WTC11 (cell line): ENCODE data around the gene DNAAF8. TPM values are rescaled to one million over a fixed set of nuclear protein-coding genes. Genes with fewer than 3 reads are reported as not detected.

Experiments used
- ATAC-seq: fragments of 200-7000 bp; cut with Tn5 transposase; 2 replicates; pipeline ENCODE4 v1.10.0; 2021; ENCODE audit warnings: mild to moderate bottlenecking, moderate library complexity
- CTCF ChIA-PET: fragments of 300-600 bp; sonication (Branson Sonifier 250); formaldehyde crosslinking; loops from one replicate; lab custom pipeline; 2021; ENCODE audit warnings: antibody characterized with exemption; lab: Charles Lee
- POLR2A ChIA-PET: fragments of 350-600 bp; sonication (Branson Sonifier 250); formaldehyde crosslinking; loops from one replicate; lab custom pipeline; 2021; ENCODE audit warnings: antibody characterized with exemption; lab: Charles Lee
- DNase-seq: peaks from one replicate; pipeline ENCODE4 v3.0.0; 2021; ENCODE audit warnings: low spot score
- H3K27ac Mint-ChIP-seq: 2 replicates; pipeline ENCODE4 v1.8.0; 2021; ENCODE audit warnings: mixed read lengths
- H3K27me3 Mint-ChIP-seq: 2 replicates; pipeline ENCODE4 v1.8.0; 2021; ENCODE audit warnings: low read depth, mild to moderate bottlenecking, moderate library complexity, mixed read lengths
- H3K36me3 Mint-ChIP-seq: 2 replicates; pipeline ENCODE4 v1.8.0; 2021; ENCODE audit warnings: mixed read lengths
- H3K4me1 Mint-ChIP-seq: 2 replicates; pipeline ENCODE4 v1.8.0; 2022; ENCODE audit warnings: mixed read lengths
- H3K4me3 Mint-ChIP-seq: 2 replicates; pipeline ENCODE4 v1.8.0; 2021; ENCODE audit warnings: mild to moderate bottlenecking, moderate library complexity, mixed read lengths
- H3K9me3 Mint-ChIP-seq: 2 replicates; pipeline ENCODE4 v1.8.0; 2021; ENCODE audit warnings: mixed read lengths
- ARID4B ChIP-seq: sonication (generic); formaldehyde crosslinking; IDR thresholded peaks from 2 replicates; pipeline ENCODE4 v1.8.0; 2023; ENCODE audit warnings: missing genetic modification reagents, mild to moderate bottlenecking, borderline replicate concordance
- ATF3 ChIP-seq: sonication (generic); formaldehyde crosslinking; conservative IDR thresholded peaks from 2 replicates; pipeline ENCODE4 v1.8.1; 2022; ENCODE audit warnings: mild to moderate bottlenecking, missing genetic modification reagents
- E2F1 ChIP-seq: sonication (generic); formaldehyde crosslinking; IDR thresholded peaks from 2 replicates; pipeline ENCODE4 v1.8.0; 2022; ENCODE audit warnings: mild to moderate bottlenecking, missing genetic modification reagents
- E2F4 ChIP-seq: sonication (generic); formaldehyde crosslinking; IDR thresholded peaks from 2 replicates; pipeline ENCODE4 v1.8.1; 2022; ENCODE audit warnings: low read depth, mild to moderate bottlenecking, moderate library complexity, missing genetic modification reagents, borderline replicate concordance
- FOXP4 ChIP-seq: sonication (generic); formaldehyde crosslinking; IDR thresholded peaks from 2 replicates; pipeline ENCODE4 v1.8.0; 2022; ENCODE audit warnings: mild to moderate bottlenecking, missing genetic modification reagents
- JAZF1 ChIP-seq: fragments of 250-450 bp; sonication (Bioruptor Pico); IDR thresholded peaks from 2 replicates; pipeline ENCODE4 v1.9.0; 2021; ENCODE audit warnings: moderate library complexity, mild to moderate bottlenecking, inconsistent platforms
- NFYB ChIP-seq: sonication (generic); formaldehyde crosslinking; conservative IDR thresholded peaks from 2 replicates; pipeline ENCODE4 v1.8.0; 2022; ENCODE audit warnings: low read depth, missing genetic modification reagents
- OVOL2 ChIP-seq: fragments of 250-450 bp; sonication (Bioruptor Pico); IDR thresholded peaks from 2 replicates; pipeline ENCODE4 v1.9.0; 2021; ENCODE audit warnings: mild to moderate bottlenecking, borderline replicate concordance
- ZNF138 ChIP-seq: sonication (generic); formaldehyde crosslinking; conservative IDR thresholded peaks from 2 replicates; pipeline ENCODE4 v1.8.1; 2022; ENCODE audit warnings: mild to moderate bottlenecking, moderate library complexity, missing genetic modification reagents
- ZNF425 ChIP-seq: fragments of 250-450 bp; sonication (Bioruptor Pico); conservative IDR thresholded peaks from 2 replicates; pipeline ENCODE4 v1.9.0; 2021; ENCODE audit warnings: mild to moderate bottlenecking
- ZNF532 ChIP-seq: fragments of 250-450 bp; sonication (Bioruptor Pico); IDR thresholded peaks from 2 replicates; pipeline ENCODE4 v1.9.0; 2021; ENCODE audit warnings: mild to moderate bottlenecking, borderline replicate concordance
- total RNA-seq: library from RNA; stranded (reverse); gene quantifications from 3 replicates; pipeline ENCODE4 v1.2.3, GENCODE V29; 2021

DNAAF8 gene
- total RNA-seq, 1 experiment from 2014 or later = 0.09 TPM

GRCh38 chr16:4709481-4709880 lies 24.9 kb upstream of the DNAAF8 start:
- TF ChIP-seq ARID4B (CRISPR knock-in tag) (no peak), E2F1 (CRISPR knock-in tag) (no peak), FOXP4 (CRISPR knock-in tag) (no peak), ZNF138 (CRISPR knock-in tag) (no peak), NFYB (CRISPR knock-in tag) (no peak), ZNF532 (CRISPR knock-in tag) (no peak), OVOL2 (CRISPR knock-in tag) (no peak), E2F4 (CRISPR knock-in tag) (no peak), JAZF1 (CRISPR knock-in tag) (no peak), ATF3 (CRISPR knock-in tag) (no peak), ZNF425 (CRISPR knock-in tag) (no peak)
- TF ChIP-seq, all 79 proteins: peak for 0
- Mint-ChIP-seq H3K27ac (no peak overlapping the region), H3K4me1 (peaks cover 14% of the 10 kb centered on the region), H3K27me3 (no peaks in the 10 kb centered on the region), H3K36me3 (peaks cover 46% of the 10 kb centered on the region), H3K4me3 (no peak overlapping the region), H3K9me3 (no peaks in the 10 kb centered on the region)
- DNase-seq = no peak
- ChIA-PET CTCF (interaction anchor here (1.7 kb wide), 1 partner anchor 27 kb away, joined by 8 read pairs; no protein-coding TSS in a partner anchor), POLR2A (interaction anchor here (1.4 kb wide), 1 partner anchor 9 kb away, joined by 3 read pairs; no protein-coding TSS in a partner anchor)
- no peak for ATAC-seq
